CD4-positive, alpha-beta T cell treated with Interleukin-15 for 4 hours (primary cell): ENCODE results near the gene CHRM5.
A peak's percentile ranks its signal among the peaks of the same experiment; 100 is the strongest.
"Not testable (repeated sequence)": the region's sequence is repeated elsewhere in the genome, so short reads cannot be mapped to it uniquely, and the experiment has no call there.

Experiments
- DNase-seq: peaks from one replicate; pipeline ENCODE4 v3.0.0-alpha.2; 2020; ENCODE audit warnings: low spot score

CHRM5 gene

DNA sequence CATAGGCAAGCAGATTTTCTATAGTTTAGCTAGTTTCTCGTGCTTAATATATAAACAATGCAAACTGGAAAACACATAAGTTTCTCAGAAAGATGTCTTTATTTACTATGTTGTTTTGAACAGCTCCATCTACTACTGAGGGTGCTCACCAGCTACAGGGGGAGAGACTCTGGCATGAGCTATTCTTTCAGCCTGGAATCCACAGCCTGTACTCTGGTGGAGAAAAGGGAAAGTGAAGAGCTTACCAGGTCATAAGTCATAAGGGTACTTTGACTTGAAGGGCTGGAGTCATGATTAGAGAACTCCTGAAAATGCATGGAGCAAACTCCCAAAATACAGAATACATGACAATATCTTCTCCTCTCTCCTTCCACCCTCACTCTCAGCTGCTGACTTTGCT lies 75.1 kb downstream of the CHRM5 start:
- DNase-seq = no peak

DNA sequence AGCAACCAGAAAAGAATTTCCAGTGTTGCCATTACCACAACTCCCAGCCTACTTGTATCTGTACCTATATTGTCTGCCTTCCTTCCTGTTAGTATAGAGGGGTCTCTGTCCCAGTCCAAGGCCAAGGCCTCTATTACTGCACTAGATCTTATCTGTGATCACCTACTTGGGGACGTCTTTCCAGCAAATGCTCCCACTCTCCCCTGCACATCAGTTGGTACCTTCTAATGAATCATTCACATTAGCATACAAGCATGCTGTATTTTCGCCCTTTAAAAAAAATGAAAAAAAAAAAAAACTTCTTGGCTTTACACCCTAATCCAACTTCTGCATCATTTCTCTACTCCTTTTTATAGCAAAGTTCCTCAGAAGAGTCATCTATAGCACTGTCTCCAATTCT lies 75.5 kb downstream of the CHRM5 start:
- no peak for DNase-seq

- no peak for DNase-seq
Observed at GRCh38 chr15:34046471-34047145, 78.3 kb downstream of the CHRM5 start.

- no peak for DNase-seq
Observed at GRCh38 chr15:34047893-34048775, 79.8 kb downstream of the CHRM5 start.

- DNase-seq = no peak
Observed at GRCh38 chr15:34049112-34049511, 80.8 kb downstream of the CHRM5 start.

DNA sequence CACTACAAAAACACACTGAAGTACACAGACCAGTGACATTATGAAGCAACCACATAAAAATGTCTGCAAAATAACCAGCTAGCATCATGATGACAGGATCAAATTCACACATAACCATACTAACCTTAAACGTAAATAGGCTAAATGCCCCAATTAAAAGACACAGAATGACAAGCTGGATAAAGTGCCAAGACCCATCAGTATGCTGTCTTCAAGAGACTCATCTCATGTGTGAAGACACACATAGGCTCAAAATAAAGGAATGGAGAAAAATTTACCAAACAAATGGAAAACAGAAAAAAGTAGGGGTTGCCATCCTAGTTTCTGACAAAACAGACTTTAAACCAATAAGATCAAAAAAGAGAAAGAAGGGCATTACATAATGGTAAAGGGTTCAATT lies 82.1 kb downstream of the CHRM5 start:
- DNase-seq = not testable (repeated sequence)

DNA sequence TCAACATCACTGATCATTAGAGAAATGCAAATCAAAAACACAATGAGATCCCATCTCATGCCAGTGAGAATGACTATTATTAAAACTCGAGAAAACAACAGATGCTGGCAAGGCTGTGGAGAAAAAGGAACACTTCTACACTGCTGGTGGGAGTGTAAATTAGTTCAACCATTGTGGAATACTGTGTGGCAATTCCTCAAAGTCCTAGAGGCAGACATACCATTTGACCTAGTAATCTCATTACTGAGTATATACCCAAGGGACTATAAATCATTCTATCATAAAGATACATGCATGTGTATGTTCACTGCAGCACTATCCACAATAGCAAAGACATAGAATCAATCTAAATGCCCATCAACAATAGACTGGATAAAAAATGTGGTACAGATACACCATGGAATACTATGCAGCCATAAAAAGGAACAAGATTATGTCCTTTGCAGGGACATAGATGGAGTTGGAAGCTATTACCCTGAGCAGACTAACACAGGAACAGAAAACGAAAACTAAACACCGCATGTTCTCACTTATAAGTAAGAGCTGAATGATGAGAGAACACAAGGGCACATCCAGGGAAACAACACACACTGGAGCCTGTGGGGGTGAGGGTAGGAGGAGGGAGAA lies 85.9 kb downstream of the CHRM5 start:
- DNase-seq = no peak

DNA sequence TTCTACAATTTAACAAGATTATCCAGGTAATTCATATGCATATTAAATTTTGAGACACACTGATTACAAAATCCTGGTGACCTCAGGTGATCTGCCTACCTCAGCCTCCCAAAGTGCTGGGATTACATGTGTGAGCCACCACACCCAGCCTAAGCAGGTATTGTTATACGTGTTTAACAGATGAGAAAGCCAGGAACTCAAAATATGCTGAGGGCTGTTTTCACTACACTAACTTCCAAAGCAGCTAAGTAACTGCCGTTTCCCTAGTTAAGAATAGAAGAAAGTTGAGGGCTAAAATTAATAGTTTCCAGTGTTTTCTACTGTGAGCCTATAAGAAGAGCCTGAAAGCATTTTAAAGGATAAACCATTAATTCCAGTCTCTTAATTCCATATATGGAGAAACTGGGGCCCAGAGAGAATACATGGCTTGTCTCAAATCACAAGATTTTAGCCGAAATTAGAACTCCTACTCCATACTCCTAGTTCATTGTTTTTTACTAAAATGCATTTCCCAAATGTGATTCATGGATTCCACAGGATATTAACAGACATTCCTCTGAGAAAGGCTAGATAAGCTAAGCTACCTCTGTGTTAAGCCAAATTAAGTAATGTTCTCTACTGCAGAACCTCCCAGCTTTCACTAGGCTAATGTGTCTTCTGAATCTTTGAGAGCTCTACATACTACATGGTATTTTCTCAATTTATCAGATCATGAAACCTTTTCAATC lies 87.7 kb downstream of the CHRM5 start:
- DNase-seq = no peak

DNA sequence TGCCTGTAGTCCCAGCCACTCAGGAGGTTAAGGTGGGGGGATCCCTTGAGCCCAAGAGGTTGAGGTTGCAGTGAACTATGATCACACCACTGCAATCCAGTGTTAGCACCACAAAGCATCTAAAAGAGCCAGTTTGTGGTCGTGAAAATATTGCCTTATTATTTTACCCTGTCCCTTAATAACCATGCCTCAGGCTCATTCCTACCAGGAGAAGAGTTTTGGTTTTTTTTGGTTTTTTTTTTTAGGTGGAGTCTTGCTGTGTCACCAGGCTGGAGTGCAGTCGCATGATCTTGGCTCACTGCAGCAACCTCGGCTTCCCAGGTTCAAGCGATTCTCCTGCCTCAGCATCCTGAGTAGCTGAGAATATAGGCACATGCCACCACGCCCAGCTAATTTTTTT lies 88.6 kb downstream of the CHRM5 start:
- DNase-seq = no peak

- no peak for DNase-seq
Observed at GRCh38 chr15:34059476-34059875, 91.2 kb downstream of the CHRM5 start.

DNA sequence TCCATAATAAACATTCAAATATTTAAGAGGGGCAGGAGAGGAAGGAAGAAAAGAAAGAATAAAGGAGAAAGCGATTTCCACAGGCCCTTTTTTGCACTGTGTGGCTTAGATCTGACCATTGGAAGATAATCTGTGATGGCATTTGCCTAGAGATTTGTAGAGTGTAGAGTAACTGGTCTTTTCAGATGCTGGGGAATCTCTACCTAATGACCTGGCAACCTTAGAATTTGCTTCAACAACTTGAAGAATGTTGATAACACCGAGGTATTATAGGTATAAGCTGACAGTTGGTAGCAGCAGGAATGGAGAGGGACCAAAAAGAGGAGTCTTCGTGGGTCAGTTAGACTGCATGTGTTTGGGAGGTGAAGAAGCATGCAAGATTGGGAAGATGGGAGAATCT lies 91.6 kb downstream of the CHRM5 start:
- DNase-seq = no peak

- DNase-seq = no peak
Observed at GRCh38 chr15:34064438-34064837, 96.1 kb downstream of the CHRM5 start.

- no peak for DNase-seq
Observed at GRCh38 chr15:34065261-34065660, 97.0 kb downstream of the CHRM5 start.

- no peak for DNase-seq
Observed at GRCh38 chr15:34065941-34066340, 97.6 kb downstream of the CHRM5 start.

DNA sequence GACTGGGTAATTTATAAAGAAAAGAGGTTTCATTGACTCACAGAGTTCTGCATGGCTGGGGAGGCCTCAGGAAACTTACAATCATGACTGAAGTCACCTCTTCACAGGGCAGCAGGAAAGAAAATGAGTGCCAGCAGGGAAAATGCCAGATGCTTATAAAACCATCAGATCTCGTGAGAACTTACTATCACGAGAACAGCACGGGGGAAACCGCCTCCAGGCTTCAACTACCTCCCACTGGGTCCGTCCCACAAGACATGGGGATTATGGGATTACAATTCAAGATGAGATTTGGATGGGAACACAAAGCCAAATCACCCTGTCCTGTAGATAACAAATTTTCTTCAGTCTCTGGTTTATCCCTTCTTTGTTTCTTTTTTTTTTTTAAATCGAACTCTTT lies 101.7 kb downstream of the CHRM5 start:
- no peak for DNase-seq

DNA sequence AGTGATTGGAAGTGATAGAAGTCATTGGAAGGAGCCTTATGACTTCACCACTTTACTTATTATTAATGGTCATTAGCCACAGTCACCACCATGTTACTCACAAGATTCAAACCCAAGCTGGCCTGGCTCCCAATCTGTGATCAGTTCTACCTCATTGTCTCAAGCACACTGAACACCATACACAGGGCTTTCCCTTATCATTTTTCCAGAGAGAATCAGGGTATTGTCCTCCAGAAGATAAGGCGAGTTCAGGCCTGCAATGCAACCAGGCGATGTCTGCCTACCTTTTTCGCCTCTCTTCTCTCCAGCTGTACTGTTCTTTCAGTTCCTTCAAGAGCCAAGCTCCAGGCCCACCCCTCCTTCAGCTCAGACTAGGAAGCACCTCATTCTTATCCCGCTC lies 108.5 kb downstream of the CHRM5 start:
- DNase-seq = no peak

GRCh38 chr15:34078900-34079299 lies 110.6 kb downstream of the CHRM5 start:
- no peak for DNase-seq

DNA sequence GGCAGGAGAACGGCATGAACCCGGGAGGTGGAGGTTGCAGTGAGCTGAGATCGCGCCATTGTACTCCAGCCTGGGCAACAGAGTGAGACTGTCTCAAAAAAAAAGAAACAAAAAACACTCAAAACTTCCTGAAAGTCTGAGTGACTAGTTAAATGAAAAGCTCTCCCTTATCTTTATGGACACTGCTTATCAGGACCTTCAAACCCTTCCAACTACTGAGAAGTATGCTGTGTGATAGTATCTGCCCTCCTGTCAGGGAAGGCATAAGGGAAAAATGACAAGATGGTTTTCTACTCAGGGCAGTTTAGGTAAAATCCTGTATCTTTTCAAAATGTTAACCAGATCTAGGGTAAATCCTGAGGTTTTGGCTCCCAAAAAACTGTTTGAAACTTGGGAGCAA lies 111.6 kb downstream of the CHRM5 start:
- no peak for DNase-seq

GRCh38 chr15:34084086-34084485 lies 115.8 kb downstream of the CHRM5 start:
- DNase-seq = no peak

GRCh38 chr15:34085746-34086145 lies 117.4 kb downstream of the CHRM5 start:
- DNase-seq = no peak

GRCh38 chr15:34099914-34100313 lies 131.6 kb downstream of the CHRM5 start:
- DNase-seq = no peak

GRCh38 chr15:34101366-34102174 lies 133.3 kb downstream of the CHRM5 start, which contains the start of the genes EMC7 and PGBD4:
TSS of gene EMC7 (minus strand) at chr15:34101862. CDS start at chr15:34101839, 23 bp downstream.
TSS of gene PGBD4 (plus strand) at chr15:34102083. CDS start at chr15:34102532, 449 bp downstream.
- peak; percentile 99 for DNase-seq
